HL-60 (cell line): ENCODE results near the gene HCLS1.

Experiments
- CTCF ChIP-seq: IDR thresholded peaks from one replicate; pipeline ENCODE4 v1.5.1; 2011; ENCODE audit warnings: low read length, control low read depth, inconsistent platforms; ENCODE audit not compliant: insufficient read depth
- GABPA ChIP-seq: IDR thresholded peaks from 2 replicates; pipeline ENCODE4 v1.6.1; 2012; ENCODE audit warnings: low read depth
- POLR2AphosphoS5 ChIP-seq: IDR thresholded peaks from 2 replicates; pipeline ENCODE4 v1.6.1; 2012; ENCODE audit warnings: low read depth
- REST ChIP-seq: IDR thresholded peaks from 2 replicates; pipeline ENCODE4 v1.6.1; 2012; ENCODE audit warnings: low read depth; ENCODE audit not compliant: insufficient replicate concordance
- SPI1 ChIP-seq: IDR thresholded peaks from 2 replicates; pipeline ENCODE4 v1.6.1; 2012; ENCODE audit warnings: low read depth, mild to moderate bottlenecking, borderline replicate concordance

DNA sequence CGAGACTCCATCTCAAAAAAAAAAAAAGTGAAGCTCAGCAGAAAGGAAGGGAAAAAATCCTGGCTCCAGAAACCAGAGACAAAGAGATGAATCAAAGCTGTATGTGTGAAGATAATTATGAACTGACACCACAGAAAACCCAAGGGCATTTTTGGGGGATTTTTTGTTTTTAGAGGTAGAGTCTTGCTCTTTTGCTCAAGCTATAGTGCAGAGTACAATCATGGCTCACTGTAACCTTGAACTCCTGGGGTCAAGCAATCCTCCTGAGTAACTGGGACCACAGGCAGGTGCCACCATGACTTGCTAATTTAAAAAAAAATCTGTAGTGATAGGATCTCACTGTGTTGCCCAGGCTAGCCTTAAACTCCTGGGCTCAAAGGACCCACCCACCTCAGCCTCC, 22.8 kb downstream of the HCLS1 start:
- TF ChIP-seq CTCF (no peak), POLR2AphosphoS5 (no peak), GABPA (no peak), REST (no peak), SPI1 (no peak)
